ENCODE measurements around the gene BNC2.
"Not testable (repeated sequence)": the region's sequence is repeated elsewhere in the genome, so short reads cannot be mapped to it uniquely, and the experiment has no call there.

BNC2 gene, protein sequence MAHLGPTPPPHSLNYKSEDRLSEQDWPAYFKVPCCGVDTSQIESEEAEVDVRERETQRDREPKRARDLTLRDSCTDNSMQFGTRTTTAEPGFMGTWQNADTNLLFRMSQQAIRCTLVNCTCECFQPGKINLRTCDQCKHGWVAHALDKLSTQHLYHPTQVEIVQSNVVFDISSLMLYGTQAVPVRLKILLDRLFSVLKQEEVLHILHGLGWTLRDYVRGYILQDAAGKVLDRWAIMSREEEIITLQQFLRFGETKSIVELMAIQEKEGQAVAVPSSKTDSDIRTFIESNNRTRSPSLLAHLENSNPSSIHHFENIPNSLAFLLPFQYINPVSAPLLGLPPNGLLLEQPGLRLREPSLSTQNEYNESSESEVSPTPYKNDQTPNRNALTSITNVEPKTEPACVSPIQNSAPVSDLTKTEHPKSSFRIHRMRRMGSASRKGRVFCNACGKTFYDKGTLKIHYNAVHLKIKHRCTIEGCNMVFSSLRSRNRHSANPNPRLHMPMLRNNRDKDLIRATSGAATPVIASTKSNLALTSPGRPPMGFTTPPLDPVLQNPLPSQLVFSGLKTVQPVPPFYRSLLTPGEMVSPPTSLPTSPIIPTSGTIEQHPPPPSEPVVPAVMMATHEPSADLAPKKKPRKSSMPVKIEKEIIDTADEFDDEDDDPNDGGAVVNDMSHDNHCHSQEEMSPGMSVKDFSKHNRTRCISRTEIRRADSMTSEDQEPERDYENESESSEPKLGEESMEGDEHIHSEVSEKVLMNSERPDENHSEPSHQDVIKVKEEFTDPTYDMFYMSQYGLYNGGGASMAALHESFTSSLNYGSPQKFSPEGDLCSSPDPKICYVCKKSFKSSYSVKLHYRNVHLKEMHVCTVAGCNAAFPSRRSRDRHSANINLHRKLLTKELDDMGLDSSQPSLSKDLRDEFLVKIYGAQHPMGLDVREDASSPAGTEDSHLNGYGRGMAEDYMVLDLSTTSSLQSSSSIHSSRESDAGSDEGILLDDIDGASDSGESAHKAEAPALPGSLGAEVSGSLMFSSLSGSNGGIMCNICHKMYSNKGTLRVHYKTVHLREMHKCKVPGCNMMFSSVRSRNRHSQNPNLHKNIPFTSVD

DNA sequence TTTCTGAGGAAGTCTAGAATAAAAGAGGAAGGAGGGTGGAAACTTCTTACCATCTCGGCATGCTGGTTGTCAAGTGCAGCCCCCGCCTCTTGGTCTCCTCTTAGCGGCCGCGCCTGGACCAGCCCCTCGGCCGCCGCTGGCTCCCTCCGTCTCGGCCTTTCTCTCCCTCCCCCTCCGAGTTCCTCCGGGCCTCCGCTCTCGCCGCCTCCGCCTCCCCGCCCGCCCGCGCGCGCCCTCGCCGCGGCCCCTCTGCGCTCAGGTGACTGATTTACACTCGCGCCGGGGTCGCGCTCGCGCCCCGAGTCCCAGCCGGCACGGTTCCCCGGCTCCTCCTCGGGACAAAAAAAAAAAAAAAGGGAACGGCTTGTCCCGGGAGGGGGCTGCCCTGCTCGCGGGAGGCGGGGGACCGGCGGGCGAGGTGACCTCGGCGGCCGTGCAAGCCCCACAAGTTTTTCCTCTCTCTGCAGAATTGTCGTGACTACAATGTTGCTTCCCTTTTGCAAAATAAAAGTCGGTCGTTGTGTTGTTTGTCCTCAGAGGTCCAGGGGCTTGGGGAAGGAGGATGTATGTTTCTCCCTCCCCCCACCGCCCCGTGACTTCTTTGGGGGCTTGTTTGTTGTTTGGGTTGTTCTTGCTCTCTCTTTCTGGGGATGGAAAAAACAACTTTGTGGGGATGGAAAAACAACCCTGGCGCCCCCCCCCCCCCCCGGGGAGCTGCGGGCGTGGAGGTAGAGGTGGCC lies at the start of gene BNC2:
Gene BNC2, minus strand, starts transcription at position 75 of the 740 bp plus-strand sequence. Its CDS starts 22 bp downstream, at position 53.
- DNase-seq (ENCODE audit: low read depth in 2 of 2, low spot score in 1 of 2): no peak

DNA sequence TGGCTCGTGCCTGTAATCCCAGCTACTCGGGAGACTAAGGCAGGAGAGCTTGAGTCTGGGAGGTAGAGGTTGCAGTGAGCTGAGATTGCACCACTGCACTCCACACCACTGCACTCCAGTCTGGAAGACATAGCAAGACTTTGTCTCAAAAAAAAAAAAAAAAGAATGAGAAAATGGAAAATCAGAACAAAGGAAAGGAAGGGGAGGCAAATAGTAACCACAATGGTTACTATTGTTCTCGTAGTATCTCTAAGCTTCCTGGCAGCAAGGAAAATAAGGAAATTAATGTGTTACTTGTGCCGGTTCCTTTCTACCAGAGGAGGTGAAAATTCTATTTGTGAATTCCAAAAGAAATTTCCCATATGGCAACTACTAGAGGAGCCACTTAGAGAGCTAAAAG lies 48.5 kb upstream of the BNC2 start:
- no peak for DNase-seq (ENCODE audit: low read depth in 2 of 2, low spot score in 1 of 2)

DNA sequence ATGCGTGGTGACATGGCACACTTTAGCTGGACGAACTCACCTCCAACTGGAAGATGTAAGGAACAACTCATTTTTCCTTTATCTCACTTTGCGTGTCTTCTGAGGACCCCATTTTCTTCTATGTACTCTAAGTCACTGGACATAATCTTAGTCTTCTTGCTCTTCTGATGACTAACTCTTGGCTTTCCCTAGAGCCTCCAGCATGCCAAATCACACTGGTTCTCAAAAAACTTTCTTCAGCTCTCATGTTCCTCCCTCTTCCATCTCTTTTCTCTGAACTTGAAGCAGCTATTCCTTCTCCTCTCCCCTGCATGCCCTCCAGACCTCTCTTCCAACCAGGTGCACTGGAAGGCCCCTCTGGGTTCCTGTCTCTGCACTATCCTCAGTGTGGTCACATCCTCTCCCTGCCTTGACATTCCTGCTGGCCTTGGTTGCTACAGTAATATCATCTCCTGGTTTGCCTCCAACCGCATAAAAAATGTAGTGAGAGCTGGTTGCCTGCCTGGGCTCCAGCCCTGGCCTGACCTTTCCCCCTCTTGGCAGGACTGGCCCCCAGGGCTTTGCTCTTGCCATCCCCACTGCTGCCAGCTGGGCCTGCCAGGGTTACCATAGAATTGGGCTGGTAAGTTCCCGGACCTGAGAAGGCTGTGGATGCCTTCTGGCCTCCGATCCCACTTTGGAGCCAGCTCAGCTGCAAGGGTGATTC lies 44.8 kb upstream of the BNC2 start:
- no peak for DNase-seq (ENCODE audit: low read depth in 2 of 2, low spot score in 1 of 2)

DNA sequence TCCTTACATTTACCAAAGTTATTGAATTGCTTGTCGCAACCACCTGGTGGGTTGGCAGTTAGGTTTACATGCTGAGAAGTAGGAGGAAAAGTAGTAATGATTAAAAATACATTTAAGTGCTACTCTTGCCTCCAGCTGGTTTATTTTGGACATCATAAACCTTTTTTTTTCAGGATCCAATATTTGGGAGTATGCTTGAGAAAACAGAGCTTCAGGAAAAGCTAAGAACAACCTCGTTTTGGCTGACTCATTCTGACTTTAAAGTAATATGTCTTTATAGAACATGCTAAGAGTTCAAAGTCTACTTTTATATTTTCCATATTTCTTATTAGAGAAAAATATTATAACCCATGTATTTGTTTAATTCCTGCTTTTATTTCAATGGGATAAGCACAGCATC lies 41.7 kb upstream of the BNC2 start:
- no peak for DNase-seq (ENCODE audit: low read depth in 2 of 2, low spot score in 1 of 2)

DNA sequence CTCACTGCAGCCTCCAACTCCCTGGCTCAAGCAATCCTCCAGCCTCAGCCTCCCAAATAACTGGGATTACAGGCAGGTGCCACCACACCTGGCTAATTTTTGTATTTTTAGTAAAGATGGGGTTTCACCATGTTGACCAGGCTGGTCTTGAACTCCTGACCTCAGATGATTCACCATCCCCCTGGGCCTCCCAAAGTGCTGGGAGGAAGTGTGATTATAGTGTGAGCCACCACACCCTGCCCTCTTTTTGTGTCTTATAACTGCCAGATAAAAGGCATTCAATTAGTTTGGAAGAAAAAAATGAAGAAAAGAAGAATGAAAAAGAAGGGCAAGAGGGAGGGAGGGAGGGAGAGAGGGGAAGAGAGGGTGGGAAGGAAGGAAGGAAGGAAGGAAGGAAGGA lies 37.7 kb upstream of the BNC2 start:
- not testable (repeated sequence) for DNase-seq (ENCODE audit: low read depth in 2 of 2, low spot score in 1 of 2)

DNA sequence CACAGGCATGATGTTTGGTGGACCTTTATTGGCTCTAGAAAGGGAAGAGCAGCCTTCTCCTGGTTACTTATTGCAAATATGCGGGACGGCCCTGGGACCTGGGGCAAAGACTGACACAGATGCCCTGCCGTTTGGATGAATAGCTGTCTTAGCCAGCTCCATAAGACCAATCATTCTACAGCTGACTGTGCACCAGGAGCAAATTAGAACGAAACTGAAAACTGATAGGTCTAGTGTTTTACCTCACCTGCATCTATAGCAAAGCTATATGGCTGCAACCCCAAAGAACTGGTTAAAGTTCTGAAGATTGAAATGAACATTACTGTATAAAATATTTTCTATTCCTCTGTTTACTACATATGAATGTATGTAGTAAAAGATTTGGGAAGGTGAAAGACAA lies 34.2 kb upstream of the BNC2 start:
- DNase-seq (ENCODE audit: low read depth in 2 of 2, low spot score in 1 of 2): no peak

DNA sequence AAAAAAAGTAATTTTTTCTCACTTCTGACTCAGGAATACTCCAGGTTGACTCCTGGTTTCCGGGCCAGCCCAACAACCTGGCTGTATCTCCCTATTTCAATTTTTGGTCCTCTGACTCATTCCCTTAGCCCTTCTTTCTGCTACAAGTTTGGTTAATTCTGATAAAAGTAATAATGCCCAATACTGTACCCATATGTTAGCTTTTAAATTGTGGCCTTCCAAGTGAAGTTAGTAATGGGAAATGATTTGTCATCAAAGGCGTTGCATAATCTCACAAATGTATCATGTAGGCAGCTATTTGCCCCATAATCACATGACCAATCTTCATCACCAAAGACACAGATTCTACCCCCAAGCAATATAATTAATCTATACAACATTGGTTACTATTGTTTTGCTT lies 31.1 kb upstream of the BNC2 start:
- DNase-seq (ENCODE audit: low read depth in 2 of 2, low spot score in 1 of 2): no peak

DNA sequence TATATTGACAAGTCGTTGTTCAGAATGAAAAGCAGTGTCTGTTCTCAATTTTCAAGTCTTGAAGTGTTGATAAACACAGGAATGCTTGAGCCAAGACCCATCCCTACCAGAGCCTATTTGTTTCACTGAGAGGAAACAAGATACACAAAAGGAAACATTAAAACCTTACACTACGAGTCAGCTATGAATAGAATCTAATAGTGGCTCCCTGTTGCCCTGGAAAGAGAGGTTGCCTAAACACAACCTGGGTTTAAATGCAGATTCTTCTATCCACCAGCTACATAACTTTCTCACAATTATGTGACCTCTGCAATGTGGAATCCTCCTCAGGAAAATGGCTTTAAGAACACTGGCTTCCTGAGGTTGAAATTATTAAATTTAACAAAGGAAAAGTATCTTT lies 29.1 kb upstream of the BNC2 start:
- no peak for DNase-seq (ENCODE audit: low read depth in 2 of 2, low spot score in 1 of 2)

DNA sequence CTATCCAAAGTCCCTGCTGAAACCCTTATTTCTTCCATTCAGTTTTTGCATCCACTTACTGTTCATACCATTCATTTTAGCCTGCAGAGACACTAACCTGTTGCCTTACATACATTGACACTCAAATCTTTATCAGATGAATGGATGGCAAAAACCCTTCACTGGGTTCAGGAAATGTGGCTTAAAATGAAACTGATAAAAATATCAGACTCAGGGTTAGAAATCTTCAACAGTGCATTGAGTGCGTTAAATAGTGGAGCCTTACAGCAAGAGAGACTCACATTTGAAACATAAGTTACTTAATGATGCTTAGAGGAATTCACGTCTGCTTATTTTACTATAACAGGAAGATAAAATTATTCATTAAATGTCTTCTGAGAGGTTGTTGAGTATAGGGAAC lies 28.0 kb upstream of the BNC2 start:
- DNase-seq (ENCODE audit: low read depth in 2 of 2, low spot score in 1 of 2): no peak

DNA sequence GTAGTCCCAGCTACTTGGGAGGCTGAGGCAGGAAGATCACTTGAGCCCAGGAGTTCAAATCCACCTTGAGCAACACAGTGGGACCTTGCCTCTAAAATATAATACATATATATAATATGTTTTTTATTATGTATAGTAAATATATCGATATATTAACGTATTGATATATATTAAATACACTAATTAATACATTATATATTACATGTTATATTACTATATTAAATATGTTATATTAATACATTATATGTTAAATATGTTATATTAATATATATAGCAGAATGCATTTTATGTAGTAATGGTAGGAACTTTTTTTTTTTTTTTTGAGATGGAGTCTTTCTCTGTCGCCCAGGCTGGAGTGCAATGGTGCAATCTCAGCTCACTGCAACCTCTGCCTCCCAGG lies 18.1 kb upstream of the BNC2 start:
- DNase-seq (ENCODE audit: low read depth in 2 of 2, low spot score in 1 of 2): no peak

DNA sequence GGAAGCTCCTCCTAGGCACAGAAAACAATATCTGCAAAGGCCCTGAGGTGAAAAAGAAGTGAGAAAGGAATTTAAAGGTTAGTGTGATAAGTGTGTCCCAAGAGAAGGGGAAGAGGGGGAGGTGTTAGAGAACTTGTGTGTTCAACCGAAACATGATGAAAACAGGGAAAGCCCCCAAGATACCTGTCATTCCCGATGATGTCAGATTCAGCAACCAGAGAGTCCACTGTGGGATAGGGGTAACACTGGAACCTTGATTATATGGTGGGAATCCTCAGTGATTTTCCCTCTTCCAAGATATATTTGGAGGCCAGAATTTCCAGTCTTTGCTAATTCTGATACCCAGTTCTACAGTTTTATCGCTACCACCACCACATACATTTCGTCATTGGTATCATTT lies 15.5 kb upstream of the BNC2 start:
- no peak for DNase-seq (ENCODE audit: low read depth in 2 of 2, low spot score in 1 of 2)

DNA sequence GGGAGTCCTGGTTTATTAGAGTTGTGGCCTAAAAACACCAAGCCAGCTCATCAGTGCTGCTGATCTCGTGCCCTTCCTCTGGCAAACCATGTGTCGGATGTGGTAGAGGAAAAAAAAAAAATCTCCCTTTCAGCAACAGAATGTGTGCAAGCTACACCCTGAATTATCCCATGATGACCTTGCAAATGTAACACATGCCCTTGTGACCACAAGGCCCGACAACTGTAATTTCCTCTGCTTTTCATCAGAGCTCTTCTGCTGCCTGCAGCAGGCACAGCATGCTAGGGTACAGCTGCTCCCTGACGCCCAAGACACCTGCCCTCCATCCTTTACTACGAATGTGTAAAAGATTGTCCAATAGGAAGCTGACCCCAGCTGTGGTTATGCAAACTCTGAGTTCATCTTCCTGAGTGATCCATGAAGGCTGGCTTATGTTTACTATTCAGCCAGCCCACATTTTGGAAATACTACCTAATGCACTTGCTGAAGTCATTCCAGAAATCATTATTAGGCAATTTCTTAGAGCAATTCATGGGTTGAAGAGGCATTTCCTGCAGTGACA lies 14.6 kb upstream of the BNC2 start:
- DNase-seq (ENCODE audit: low read depth in 2 of 2, low spot score in 1 of 2): no peak

DNA sequence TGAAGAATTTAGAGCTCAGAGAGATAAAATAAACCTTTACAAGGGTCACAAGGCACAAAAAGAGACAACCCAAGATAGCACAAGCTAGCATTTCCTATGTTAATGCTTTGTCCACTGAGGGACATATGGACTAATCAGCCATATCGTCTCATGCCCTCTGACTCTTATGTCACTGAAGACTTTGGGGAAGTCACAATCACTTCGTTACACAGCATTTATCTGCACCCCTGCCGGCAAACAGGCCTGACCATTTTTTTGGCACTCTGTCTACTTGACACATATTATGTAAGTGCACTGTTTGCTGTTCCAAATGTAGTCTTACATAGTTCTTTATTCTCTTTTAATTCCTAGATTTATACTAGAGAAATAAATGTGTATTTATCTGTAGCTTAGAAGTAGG lies 13.9 kb upstream of the BNC2 start:
- no peak for DNase-seq (ENCODE audit: low read depth in 2 of 2, low spot score in 1 of 2)

DNA sequence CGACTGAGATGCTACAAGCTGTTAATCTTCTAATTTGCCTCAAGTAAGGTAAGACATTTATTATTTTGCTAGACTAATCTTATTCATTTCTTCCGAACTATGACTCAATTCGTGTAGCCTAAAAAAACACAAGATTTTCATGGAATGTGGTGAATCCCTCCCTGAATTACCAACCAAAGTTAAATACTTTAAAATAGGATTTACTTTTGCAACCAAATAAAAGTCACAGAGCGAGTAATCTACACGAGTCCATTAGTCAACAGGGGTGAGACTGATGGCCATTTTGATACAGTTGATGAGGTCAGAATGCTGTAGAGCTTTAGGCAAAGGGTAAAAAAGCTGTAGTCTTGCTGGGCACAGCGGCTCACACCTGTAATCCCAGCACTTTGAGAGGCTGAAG lies 13.1 kb upstream of the BNC2 start:
- DNase-seq (ENCODE audit: low read depth in 2 of 2, low spot score in 1 of 2): no peak

DNA sequence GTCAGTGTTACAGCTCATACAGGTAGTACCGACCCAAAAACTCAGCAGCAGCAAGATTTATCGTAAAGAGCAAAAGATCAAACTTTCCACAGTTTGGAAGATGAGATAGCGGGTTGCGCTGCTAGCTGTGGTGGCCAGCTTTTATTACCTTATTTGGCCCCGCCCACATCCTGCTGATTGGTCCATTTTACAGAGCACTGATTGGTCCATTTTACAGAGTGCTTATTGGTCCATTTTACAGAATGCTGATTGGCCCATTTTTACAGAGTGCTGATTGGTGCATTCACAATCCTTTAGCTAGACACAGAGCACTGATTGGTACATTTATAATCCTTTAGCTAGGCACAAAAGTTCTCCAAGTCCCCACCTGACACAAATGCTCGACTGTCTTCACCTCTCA lies 12.0 kb upstream of the BNC2 start:
- not testable (repeated sequence) for DNase-seq (ENCODE audit: low read depth in 2 of 2, low spot score in 1 of 2)

DNA sequence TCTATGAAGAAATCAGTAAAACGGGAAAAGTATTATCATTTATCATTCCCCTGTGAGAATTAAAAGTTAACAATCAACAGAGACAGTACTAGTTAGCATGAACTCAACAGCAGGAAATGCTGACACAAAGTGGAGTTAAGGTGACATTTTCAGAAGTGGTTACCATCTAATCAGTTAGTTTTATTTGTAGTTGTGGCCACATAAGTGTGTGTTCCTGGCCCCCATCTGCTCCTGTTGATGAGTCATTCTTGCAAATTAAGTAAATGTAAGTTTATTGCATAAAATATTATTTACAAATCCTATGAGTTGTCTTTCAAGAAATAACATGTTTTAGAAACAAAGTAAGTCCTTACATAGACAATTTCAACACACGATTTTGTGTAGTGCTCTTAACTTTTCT lies 8.9 kb upstream of the BNC2 start:
- no peak for DNase-seq (ENCODE audit: low read depth in 2 of 2, low spot score in 1 of 2)

DNA sequence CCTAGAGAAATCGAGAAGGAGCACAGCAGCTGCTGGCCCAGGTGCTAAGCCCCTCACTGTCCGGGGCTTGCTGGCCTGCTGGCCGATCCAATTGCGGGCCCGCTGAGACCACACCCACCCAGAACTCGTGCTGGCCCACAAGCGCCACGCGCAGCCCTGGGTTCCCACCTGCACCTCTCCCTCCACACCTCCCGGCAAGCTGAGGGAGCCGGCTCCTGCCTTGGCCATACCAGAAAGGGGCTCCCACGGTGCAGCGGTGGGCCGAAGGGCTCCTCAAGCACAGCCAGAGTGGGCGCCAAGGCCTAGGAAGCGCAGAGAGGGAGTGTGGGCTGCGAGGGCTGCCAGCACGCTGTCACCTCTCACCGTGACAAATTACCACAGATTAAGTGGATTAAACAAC lies 6.8 kb upstream of the BNC2 start:
- DNase-seq (ENCODE audit: low read depth in 2 of 2, low spot score in 1 of 2): no peak

DNA sequence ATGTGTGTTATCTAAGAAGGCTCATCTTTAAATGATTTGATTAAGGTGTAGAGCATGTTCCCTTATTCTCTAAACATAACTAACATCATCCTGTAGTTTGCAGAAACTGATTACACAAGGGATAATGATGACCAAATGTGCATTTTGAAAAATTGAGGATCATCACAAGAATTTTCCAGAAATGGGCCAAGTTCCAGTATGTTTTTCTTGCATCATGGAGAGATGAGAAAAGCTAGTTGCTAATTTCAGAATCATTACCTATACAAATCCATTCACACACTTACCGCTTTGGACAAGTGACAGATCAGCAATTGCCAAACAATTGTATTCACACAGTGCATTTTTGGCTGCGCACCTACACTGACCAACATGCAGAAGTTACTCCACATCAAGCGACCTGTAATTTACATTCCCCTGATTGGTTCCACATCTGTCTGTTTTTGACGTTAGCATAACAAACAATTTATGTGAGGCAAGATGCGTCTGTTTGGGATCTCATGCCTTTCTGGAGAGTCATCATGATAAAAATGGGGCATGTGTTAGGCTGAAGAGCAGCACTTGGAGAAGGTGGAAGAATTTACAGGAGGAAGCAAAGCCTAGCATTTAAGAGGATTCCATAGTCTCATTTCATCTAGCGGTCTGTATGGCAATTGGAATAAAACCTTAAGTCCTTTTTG lies 2.8 kb upstream of the BNC2 start:
- no peak for DNase-seq (ENCODE audit: low read depth in 2 of 2, low spot score in 1 of 2)

DNA sequence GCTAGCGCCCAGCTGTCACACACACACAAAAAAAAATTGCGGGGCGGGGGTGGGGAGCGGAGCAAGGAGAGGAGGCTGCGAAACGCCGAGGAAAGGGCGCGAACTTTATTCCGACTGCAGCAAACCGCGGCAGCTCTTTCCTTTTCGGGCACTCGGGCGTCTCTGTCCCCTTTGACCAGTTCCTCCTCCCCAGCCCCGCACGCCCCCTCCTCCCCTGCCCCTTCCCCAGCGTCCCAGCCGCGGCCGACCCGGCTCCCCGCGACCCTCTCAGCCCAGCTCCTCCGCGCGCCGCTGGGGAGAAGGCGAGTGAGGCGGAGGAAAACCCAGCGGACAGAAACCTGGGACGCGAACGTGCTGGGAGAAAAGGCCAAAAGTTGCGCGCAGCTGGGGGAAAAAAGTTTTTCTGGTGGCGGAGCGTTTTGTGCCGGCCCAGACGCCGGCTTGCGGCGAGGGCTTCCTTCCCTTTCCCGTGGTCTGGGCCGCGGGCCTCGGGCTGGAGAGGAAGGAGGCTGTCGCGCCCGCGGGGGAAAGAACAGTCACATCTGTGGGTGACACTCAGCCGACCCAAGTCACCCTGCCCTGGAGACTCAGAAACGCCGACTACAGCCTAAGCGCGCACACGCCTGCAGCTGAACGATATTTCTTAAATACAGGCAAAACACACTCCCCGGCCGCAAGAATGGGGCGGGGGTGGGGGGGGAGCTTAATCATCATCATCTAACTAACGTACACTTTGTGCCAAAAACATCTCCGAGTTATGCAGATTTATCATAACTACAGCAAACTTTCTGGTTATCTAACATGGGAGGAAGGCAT lies 1.1 kb upstream of the BNC2 start:
- no peak for DNase-seq (ENCODE audit: low read depth in 2 of 2, low spot score in 1 of 2)

Measured in stimulated activated CD8-positive, alpha-beta memory T cell treated with anti-CD3 and anti-CD28 coated beads, Interleukin-4, amount 100 ng/mL, for 1 hour (primary cell).